Thyroid gland (tissue), 4 donors: ENCODE results near the gene NMNAT2.

Source experiments
- POLR2A ChIP-seq, 2 donors: fragments of 450-650 bp; IDR thresholded peaks; one replicate each; pipeline ENCODE4 v1.6.1; 2017; ENCODE audit warnings: antibody characterized with exemption in 2 of 2, mild to moderate bottlenecking in 2 of 2, moderate library complexity in 1 of 2
- TF ChIP-seq, protein P1 (sequence below), 6 experiments: fragments of 200-600 bp in 3 of 6; fragments of 450-650 bp in 3 of 6; sonication (generic) in 3 of 6; IDR thresholded peaks; one replicate each; pipeline ENCODE4 v1.5.1; 2016 to 2019; ENCODE audit warnings: antibody characterized with exemption in 6 of 6, mild to moderate bottlenecking in 2 of 6, inconsistent platforms in 1 of 6, moderate library complexity in 1 of 6

- TF ChIP-seq, protein P1, sequence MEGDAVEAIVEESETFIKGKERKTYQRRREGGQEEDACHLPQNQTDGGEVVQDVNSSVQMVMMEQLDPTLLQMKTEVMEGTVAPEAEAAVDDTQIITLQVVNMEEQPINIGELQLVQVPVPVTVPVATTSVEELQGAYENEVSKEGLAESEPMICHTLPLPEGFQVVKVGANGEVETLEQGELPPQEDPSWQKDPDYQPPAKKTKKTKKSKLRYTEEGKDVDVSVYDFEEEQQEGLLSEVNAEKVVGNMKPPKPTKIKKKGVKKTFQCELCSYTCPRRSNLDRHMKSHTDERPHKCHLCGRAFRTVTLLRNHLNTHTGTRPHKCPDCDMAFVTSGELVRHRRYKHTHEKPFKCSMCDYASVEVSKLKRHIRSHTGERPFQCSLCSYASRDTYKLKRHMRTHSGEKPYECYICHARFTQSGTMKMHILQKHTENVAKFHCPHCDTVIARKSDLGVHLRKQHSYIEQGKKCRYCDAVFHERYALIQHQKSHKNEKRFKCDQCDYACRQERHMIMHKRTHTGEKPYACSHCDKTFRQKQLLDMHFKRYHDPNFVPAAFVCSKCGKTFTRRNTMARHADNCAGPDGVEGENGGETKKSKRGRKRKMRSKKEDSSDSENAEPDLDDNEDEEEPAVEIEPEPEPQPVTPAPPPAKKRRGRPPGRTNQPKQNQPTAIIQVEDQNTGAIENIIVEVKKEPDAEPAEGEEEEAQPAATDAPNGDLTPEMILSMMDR (IDR thresholded peaks at IDR 0.05), result no peak
- no peak for TF ChIP-seq POLR2A (IDR thresholded peaks at IDR 0.05)
These were observed 89.8 kb downstream of the NMNAT2 start for GRCh38 chr1:183328371-183328770.
